HG03045 (cell line): ENCODE results near the gene STAC3.

ENCODE experiments used
- ATAC-seq: cut with Tn5 transposase; IDR thresholded peaks from one replicate; pipeline ENCODE4 v1.9.1; 2021; ENCODE audit warnings: mild to moderate bottlenecking, moderate library complexity; ENCODE audit not compliant: unreplicated experiment

The STAC3 gene

GRCh38 chr12:57255916-57256315 lies 4.9 kb upstream of the STAC3 start:
- ATAC-seq = no peak

GRCh38 chr12:57254506-57255280 lies 3.7 kb upstream of the STAC3 start:
- ATAC-seq = no peak

DNA sequence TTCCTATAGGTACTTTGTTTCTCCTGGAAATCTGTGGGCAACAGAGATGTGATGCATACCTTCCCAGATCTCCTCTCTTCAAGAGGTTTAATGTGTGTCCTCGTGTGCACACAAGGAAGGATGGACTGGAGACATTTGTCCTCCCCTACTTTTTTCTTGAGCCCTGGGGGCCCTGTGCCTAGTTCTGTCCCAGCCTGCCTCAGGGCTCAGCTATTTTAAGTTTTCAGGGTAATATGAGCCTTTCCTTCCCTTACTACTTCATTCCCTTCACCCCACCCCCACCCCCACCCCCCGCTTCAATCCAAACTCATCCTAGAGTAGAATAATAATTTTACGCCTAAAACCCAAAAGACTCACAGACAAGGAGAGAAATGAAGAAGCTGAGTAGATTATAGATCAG lies 446 bp downstream of the STAC3 start:
- no peak for ATAC-seq

GRCh38 chr12:57248934-57249742 lies 1.8 kb downstream of the STAC3 start:
- no peak for ATAC-seq

GRCh38 chr12:57247041-57247440 lies 3.9 kb downstream of the STAC3 start:
- ATAC-seq = no peak

GRCh38 chr12:57244312-57244696 lies 6.7 kb downstream of the STAC3 start:
- no peak for ATAC-seq

GRCh38 chr12:57243521-57244311 lies 7.3 kb downstream of the STAC3 start:
- peak; percentile 24 for ATAC-seq

DNA sequence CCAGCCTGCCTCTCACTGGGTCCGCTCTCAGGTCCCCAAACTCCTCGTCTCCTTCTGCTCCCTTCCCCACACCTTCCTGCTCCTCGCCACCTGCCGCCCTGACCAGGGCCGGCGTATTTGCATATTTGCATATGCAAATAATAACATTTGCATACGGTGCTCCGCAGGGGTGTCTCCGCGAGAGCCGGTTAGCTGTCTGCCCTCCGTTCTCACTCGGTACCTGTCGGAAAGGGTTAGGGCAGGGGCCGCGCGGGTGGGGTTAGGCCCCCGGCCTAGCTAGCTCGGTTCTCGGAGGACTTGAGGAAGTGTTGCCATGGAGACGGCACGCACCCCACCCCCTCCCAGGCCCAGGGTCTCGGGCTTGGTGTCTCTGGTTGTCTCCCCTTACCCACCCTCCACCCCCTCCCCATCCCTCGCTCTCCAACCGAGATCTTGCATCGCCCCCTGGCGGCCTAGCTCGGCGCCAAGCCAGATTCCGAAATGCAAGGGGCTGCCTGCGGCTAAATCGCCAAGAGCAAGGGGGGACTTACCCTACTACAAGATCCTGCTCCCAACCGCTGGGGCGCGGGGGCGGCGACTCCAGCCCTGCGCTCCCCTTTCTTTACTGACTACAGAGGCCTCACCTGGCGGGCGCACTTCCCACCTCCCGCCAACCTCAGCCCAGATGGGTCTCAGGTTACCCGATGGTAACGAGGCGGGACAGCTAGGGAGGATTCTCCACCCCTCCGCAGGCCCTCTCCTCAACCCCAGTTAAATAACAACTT lies 8.1 kb downstream of the STAC3 start:
- peak; percentile 35 for ATAC-seq

GRCh38 chr12:57242329-57242690 lies 8.7 kb downstream of the STAC3 start:
- no peak for ATAC-seq

DNA sequence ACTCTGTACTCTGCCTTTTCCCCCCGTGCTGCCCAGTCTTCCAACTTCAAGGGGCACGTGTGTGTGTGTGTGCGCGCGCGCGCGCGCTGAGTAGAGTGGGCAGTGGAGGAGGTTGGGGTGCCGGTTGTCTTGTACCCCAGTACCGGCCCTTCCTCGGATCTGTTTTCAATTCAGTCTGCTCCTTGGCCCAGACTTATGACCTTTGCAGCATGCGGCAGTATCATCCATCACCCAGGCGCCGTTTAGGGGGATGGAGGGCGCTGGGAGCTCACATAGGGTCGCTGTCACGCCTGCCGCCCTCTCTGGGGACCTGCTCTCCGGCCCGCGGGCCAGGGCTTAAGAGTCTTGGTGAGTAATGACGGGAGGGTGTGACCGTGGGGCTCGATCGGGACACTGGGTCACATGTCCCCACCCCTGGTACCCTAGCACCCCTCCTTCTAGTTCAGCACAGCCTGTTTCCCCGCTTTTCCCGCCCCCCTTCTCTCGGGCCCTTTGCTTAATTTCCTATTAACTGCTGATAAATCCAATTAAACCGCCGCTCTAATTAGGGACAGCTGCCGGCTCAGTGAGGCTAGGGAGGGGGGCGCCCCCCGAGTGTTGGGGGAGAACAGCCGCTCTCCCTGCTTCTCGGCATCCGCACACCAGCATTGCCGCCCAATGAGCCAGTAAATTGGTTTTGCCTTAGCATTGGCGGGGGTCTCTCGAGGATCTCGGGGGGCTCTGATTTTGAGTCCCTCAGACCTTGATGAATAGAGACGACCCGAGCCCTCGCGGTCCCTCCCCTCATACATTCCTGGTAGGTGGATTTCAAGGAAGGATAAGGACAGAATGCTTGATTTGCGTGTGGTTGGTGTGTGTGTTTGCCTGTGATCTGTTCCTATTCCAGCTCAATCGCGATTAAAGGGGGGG lies 9.3 kb downstream of the STAC3 start:
- ATAC-seq = no peak

- no peak for ATAC-seq
Measured at GRCh38 chr12:57240926-57241401, 10.0 kb downstream of the STAC3 start.

DNA sequence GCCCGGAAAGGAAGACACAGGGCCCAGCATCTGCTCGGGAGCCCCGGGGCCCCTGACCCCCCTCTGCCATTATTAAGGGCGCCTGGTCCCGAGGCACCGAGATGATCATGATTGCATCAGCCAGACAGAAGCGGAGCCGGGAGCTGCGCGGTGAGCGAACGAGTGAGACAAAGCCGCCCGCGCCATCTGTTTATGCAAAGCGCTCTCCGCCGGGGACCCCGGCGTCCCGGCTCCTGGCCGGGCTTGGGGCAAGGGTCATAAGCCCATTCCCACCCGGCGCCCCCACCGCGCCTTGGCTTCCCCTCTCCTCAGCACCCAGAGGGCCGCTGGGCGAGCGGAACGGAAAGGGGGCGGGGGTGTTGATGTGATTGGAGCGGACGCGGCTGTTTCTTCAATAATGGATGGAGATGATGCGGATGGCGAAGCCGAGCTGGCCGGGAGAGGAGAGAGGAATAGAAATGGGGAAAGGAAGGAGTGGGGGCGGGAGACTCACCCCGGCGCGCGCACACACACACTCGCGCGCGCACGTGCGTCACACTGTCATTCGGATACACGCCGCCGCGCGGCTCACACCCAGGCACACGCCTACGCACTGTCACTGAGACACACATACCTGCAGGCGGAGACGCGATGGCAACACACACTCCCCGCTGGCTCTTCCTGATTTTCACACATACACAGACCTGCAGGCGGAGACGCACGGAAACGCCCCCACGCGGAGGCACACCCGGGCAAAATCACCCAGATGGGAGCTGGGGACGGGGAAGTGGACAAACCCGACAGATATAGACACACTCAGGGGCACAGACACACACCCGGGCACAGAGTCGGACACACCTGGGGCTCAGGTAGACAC lies 10.7 kb downstream of the STAC3 start:
- ATAC-seq = peak; percentile 21

DNA sequence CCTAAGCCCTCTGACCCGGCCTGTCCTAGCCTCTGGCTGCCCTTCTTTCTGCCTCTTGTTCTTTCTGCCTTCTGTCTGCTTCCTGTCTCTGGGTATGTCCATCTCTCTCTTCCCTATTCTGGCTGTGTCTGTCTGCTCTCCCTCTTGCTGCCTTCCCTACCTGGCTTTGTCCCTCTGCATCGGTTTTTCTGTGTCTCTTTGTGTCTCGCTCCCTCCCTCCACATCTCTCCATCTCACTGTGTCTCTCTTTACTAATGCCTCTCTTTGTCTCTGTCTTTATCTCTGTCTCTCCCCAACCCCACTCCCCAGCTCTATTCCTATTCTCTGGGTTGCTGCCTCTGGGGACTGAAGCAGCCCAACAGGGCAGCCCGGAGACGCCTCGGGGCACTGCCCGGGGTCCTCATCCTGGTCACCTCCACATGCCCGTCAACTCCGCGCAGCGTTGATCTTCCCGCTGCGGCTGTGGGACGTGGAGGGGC lies 11.4 kb downstream of the STAC3 start:
- no peak for ATAC-seq

DNA sequence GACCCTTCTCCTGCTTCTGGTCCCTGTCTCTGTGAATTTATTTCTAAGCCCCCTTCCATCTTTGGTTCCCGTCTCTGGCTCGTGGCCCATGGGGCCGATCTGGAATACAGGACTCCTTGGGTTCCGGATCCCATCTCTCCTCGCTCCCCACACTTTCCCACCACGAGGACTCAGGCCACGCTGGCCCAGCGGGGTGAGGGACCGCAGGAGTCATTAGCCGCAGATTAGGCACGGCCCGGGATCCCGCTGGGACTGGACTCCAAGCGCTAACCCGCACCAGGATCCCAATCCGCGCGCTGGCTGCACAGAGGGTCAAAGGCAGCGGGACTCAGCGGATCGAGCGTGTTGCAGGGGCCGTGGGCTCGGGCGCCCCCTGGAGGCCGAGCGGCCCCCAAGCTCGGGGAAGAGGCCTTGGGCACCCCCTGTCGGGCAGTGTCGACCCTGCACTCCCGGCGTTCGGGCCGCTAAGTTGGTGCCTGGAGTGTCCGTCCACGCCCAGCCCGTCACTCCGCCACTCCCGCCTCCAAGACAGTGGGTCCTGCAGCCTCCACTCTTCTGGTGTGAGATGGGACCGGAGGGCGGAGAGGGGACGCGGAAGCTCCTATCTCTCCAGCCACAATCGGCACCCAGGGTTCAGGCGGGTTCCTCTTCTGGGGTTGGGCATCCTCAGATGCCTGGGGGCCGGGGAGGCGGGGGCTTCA lies 12.0 kb downstream of the STAC3 start:
- peak; percentile 47 for ATAC-seq

GRCh38 chr12:57237932-57238853 lies 12.8 kb downstream of the STAC3 start:
- ATAC-seq = no peak

DNA sequence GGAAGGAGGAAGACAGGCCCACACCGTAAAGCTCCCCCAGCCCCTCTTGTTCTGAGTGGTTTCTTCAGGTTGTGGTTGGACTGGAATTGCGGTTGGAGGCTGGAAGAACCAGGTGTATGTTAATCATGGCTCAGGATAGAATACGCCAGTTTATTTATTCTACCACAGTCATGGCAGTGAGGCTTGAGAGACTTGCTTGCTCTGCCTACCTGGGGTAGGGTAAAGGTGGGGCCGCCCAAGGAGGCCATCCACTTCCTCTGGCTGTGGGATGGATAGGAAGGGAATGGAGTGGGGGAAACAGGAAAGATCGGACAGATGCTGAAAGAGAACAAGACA lies 13.4 kb downstream of the STAC3 start:
- ATAC-seq = no peak
